GM19397 (cell line): ENCODE data around the gene CD276.

Source experiments
- ATAC-seq: cut with Tn5 transposase; IDR thresholded peaks from one replicate; pipeline ENCODE4 v1.9.1; 2021; ENCODE audit warnings: mild to moderate bottlenecking, moderate library complexity; ENCODE audit not compliant: unreplicated experiment

Gene CD276

GRCh38 chr15:73746883-73747282, 62.7 kb downstream of the CD276 start:
- no peak for ATAC-seq

DNA sequence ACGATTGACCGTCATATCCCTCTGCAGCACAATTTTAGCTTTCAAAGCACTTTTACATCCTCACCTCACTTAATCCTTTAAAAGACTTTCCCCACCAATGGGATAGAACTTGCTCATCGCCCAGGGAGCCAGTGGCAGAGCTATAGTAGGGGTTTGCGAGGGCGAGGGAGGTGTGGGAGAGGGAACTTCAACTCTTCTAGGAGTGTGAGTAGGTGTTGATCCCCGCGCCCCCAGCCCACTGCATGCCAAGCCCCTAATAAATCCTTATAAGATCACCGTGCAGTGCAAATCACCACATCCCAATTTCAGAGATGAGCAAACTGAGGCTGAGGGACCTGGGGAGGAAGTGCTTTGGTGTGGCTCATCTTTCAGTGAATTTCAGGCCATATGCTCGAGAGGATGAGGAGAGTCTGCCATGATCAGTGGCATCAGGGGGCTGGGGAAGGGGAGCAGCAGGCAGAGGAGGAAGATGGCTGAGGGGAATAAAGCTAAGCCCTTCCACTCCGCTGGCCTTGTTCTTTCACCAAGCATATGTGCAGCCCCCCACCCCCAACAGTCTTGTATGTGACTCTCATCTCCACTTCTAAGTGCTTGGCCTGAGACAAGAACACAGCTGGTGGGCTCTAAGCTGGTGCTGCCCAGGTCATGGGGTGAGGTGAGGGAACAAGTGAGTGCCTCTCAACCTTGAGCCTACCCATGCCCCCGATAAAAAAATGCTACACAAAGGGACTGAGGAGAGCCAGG, 63.8 kb downstream of the CD276 start:
- no peak for ATAC-seq

GRCh38 chr15:73748730-73749129, 64.5 kb downstream of the CD276 start:
- ATAC-seq, result no peak

DNA sequence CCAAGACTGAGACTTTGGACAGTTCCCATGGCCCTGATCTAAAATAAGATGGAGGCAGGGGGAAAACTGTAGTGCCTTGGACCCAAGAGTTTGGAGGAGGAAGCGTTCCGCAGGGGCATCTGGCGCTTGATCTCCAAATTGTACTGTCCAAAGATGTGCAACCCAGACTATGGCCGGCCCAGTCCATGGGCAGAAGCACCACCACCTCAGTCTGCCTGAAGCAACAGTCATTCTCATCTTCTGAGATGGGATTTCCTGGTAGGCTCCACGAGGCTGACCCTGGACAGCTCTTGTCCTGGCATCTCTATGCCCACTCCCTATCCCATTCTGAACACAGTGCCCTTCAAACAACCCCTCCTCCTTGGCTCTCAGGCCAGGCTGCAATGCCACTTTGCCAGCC, 65.3 kb downstream of the CD276 start:
- no peak for ATAC-seq

GRCh38 chr15:73749971-73750370, 65.8 kb downstream of the CD276 start:
- no peak for ATAC-seq

GRCh38 chr15:73750438-73750837, 66.3 kb downstream of the CD276 start:
- ATAC-seq, result no peak

DNA sequence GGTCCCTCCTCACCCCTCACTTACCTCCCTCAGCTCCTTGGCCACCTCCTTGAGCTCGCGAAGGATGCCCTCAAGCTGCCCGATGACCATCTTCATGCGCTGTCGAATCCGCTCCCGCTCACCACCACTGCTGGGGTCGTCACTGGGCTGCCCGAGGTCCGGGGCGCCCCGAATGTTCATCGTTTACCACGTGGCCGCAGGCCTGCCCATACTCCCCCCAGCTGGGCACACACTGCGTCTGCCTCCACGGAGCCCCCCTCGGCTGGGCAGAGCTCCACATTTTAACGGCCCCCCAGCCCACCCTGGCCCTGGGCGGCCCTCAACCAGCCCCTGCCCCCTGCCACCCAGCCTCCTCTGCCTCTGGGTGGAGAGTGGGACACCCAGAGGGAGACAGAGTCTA, 66.8 kb downstream of the CD276 start:
- ATAC-seq, result no peak

DNA sequence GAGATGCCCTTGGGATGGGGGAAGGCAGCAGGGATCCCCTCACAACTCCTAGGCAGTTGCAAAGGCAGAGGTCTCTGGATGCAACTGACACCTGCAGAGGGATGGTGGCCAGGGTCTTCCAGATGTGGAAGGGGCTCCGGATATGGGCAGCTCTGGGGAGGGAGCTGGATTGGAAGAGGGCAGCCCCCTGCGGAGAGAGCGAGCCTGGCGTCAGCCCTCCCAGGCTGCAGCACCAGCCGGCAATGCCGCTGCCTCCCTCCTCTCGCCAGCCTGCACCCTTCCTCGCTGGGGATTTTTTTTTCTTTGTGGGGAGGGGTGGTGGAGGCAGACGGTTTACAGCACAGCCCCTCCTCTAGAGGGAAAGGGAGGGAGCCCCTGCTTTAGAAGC, 67.3 kb downstream of the CD276 start:
- ATAC-seq, result no peak

DNA sequence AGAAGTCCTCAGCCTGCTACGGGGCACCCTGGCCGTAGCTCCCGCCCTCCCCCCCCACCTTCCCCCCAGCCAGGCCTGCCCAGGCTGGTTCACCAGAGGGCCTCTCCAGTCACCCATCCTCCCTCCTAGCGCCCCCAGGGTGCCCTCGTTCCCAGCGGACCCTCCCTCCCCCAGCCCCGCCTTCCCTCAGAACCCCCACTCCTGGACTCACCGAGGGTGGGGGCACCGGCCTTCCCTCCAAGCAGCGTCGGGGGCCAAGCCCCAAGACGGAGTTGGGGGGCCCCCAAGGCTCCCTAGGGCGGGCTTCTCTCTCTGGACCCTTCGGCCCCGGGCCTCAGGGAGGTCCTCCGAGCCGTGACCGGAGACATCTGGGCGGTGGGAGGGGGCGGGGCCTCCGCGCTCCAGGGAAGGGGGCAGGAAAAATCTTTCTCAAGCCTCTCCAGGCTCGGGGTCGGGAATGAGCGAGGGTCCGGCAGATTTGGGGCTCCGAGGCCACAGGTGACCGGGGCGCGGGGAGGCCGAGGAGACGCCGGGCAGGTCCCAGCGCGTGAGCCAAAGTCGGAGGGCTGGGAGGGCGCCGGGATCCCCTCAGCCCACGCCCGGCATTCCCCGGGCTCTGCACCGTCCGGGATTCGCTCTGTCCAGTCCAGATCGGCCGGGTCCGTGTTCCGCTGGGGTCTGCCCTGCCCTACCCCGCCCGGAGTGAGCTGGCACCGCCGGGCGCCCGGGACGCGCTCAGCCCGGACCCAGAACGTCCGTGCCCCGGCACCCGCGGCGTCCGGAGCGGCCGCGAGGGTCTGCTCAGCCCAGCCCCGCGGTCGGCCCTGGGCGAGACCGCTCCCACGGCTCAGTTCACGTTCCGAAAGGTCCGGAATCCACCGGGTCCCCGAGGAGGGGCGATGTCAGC, 68.0 kb downstream of the CD276 start:
- no peak for ATAC-seq

- ATAC-seq, result no peak
Observed at GRCh38 chr15:73752806-73753193, 68.6 kb downstream of the CD276 start.

GRCh38 chr15:73753250-73754130, 69.3 kb downstream of the CD276 start, which contains the start of gene INSYN1:
TSS of gene INSYN1 (minus strand) at chr15:73753351. CDS start at chr15:73751130, 2,221 bp downstream.
- ATAC-seq, result no peak

- no peak for ATAC-seq
Observed at GRCh38 chr15:73754461-73754860, 70.3 kb downstream of the CD276 start.

GRCh38 chr15:73755481-73755880, 71.3 kb downstream of the CD276 start:
- ATAC-seq, result no peak

DNA sequence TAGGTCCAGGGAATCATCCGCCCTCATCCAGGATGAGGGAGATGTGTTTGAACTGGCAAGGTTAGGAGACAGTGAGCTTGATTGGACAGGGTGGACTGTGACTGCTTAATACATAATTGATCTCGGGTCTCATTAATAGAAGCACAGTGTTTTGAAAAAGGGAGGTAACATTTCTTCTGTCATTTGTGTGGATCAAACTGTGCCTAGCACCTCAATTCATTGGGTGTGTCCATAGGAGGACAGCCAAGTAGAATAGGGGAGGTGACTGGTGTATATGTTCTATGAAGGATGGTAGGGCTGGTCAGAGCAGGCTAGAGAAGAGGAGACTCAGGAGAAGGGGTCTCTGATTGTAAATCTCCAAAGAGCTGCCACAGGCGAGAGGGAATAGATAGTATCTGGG, 71.8 kb downstream of the CD276 start:
- no peak for ATAC-seq

DNA sequence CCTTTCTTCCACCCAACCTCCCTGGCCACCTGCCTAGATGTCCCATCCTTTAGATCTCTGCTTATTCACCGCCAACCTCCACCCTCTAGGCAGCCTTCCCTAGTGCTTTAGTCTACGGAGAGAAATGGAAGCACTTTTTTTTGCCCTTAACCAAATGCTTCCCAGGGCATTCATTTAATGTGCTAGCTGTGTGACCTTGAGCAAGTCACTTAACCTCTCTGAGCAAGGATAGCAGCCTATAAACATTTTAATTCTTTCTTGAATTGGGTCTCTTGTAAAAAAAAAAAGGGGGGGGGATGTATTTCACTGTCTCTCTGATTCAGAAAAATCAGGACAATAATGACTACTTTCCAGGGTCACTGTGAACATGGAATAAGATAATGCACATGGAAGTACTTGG, 72.2 kb downstream of the CD276 start:
- ATAC-seq, result no peak

- ATAC-seq, result no peak
Observed at GRCh38 chr15:73756947-73757513, 72.8 kb downstream of the CD276 start.

DNA sequence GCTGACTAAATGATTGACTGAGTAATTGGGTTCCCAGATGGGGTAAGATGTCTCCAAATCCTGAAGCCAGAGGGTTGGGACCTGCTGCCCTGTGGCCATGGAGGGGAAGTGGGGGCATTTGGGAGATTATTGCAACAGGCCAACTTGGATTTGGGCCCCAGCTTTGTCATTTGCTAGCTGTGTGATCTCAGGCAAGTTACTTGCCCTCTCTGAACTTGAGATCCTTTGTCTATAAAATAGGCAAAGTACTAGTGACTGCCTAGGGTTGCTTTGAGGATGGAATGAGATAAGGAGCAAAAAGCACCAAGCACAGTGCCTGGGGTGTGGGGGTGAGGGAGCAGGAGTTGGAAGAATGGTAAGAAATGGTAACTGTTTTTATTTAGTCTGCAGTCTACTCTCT, 73.4 kb downstream of the CD276 start:
- ATAC-seq, result no peak

DNA sequence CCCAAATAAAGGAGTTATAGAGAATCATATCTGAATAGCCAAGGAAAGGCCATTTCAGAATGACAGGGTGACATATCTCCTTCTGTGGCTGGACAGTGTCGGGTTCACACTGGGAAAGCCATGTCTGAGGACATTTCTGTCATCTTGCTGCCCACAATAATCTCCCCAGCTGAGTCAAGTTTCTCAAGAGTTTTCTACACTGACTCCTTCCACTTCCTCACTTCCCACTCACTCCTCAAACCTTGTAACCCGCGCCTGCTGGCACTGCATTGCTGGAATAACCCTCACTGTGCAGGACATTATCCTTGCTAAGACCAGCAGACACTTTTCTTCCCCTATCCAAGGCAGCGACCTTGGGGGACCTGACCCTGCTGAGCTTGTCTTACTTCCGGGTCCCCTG, 74.3 kb downstream of the CD276 start:
- ATAC-seq, result no peak

GRCh38 chr15:73760330-73761329, 76.4 kb downstream of the CD276 start:
- ATAC-seq, result no peak

GRCh38 chr15:73763931-73764330, 79.7 kb downstream of the CD276 start:
- no peak for ATAC-seq
